Measurements from ENCODE around the gene CD200.

DNA sequence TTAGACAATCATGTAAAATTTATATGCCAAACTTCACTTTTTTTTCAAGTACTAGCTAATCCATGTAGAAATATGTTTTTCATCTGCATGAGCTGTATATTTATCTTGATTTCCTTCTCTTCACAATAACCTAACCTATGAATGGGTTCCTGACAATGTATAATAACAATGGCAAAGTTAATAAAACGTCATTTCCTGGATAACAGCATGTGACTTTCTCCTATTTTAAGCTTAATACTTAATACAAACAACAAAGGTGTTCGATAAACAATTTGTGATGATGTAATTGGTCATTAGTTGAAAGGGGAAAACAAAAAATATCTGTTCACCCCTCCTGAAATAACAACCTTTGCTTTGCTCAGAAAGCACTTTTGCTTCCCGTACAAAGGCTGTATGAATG is 20.4 kb downstream of the CD200 start:
- TF ChIP-seq POLR2AphosphoS5 (IDR thresholded peaks at IDR 0.05) (no peak), POLR2A (IDR thresholded peaks at IDR 0.05; ENCODE audit: low read depth) (no peak)
- TF ChIP-seq, protein P1, sequence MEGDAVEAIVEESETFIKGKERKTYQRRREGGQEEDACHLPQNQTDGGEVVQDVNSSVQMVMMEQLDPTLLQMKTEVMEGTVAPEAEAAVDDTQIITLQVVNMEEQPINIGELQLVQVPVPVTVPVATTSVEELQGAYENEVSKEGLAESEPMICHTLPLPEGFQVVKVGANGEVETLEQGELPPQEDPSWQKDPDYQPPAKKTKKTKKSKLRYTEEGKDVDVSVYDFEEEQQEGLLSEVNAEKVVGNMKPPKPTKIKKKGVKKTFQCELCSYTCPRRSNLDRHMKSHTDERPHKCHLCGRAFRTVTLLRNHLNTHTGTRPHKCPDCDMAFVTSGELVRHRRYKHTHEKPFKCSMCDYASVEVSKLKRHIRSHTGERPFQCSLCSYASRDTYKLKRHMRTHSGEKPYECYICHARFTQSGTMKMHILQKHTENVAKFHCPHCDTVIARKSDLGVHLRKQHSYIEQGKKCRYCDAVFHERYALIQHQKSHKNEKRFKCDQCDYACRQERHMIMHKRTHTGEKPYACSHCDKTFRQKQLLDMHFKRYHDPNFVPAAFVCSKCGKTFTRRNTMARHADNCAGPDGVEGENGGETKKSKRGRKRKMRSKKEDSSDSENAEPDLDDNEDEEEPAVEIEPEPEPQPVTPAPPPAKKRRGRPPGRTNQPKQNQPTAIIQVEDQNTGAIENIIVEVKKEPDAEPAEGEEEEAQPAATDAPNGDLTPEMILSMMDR (IDR thresholded peaks at IDR 0.05) = no peak

Data from esophagus muscularis mucosa (tissue), 3 donors.